ENCODE results near the gene TIAM1. TPM values are rescaled to one million over a fixed set of nuclear protein-coding genes. Genes with fewer than 3 reads are reported as not detected.

Gene TIAM1
- polyA plus RNA-seq, 3 donors from 2014 or later: 5.6 to 24.7 (median 9.1) TPM

GRCh38 chr21:31284797-31285397 lies 59.2 kb downstream of the TIAM1 start:
- Mint-ChIP-seq H3K27me3 (ENCODE audit: low read depth in 3 of 3) (no peaks in the 10 kb centered on the region), H3K36me3 (peaks cover 0 to 11% (median 6%) of the 10 kb centered on the region in 3 donors), H3K4me3 (no peak overlapping the region), H3K9me3 (peaks cover 0 to 3% (median 0%) of the 10 kb centered on the region in 6 donors), H3K4me1 (peaks cover 11 to 51% of the 10 kb centered on the region in 2 donors), H3K27ac (peak overlapping the region in 1 of 6 donors; percentile 69)
- no peak for DNase-seq

- H3K27ac Mint-ChIP-seq: peak overlapping the region in 2 of 6 donors; percentile 43 to 59
- H3K4me3 Mint-ChIP-seq: peak overlapping the region in 2 of 5 donors; percentile 49 to 52
- H3K4me1 Mint-ChIP-seq: peaks cover 11 to 51% of the 10 kb centered on the region in 2 donors
- DNase-seq: peak in 2 of 3 donors; percentile 1 to 3
- H3K9me3 Mint-ChIP-seq: peaks cover 0 to 3% (median 0%) of the 10 kb centered on the region in 6 donors
- peaks cover 0 to 7% (median 6%) of the 10 kb centered on the region in 3 donors for H3K36me3 Mint-ChIP-seq
- peaks cover 0 to 2% (median 2%) of the 10 kb centered on the region in 3 donors for H3K27me3 Mint-ChIP-seq (ENCODE audit: low read depth in 3 of 3)
Observed at GRCh38 chr21:31283025-31283424, 61.0 kb downstream of the TIAM1 start.

DNA sequence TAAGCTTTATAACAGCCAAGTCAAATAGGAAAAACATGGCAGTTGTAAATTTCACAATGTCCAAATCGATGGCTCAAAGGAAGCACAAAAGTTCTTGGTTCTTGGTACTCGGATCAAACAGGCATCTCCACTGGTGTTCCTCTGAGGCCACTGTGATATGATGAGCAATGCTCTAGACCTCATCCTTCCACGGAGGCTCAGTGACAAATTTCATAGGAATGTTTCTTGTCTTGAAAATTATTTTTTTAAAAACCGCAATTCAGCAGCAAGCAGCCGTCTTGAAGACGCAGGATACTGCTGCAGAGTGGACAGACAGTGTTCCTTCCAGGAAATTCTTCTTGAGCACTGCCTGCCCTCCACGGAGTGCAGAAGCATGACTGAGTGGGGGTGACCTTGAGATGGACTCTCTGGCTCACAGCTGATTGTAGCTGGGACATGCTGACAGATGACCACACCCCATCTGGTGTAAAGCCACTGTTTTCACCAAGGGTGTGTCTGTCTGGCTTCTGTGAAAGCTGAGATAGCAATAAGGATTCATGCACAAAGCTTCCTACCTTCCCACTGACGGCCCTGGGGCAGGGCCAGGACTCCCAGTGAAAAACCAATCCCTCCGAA lies 61.9 kb downstream of the TIAM1 start:
- H3K27me3 Mint-ChIP-seq (ENCODE audit: low read depth in 3 of 3): peaks cover 0 to 4% (median 2%) of the 10 kb centered on the region in 3 donors
- peaks cover 0 to 1% (median under 1%) of the 10 kb centered on the region in 3 donors for H3K36me3 Mint-ChIP-seq
- no peak for DNase-seq
- H3K27ac Mint-ChIP-seq: peak overlapping the region in 3 of 6 donors; percentile 6 to 43 (median 34)
- no peaks in the 10 kb centered on the region for H3K9me3 Mint-ChIP-seq
- H3K4me1 Mint-ChIP-seq: peaks cover 11 to 44% of the 10 kb centered on the region in 2 donors
- peak overlapping the region in 3 of 5 donors; percentile 9 to 52 (median 49) for H3K4me3 Mint-ChIP-seq

GRCh38 chr21:31281561-31281960 lies 62.5 kb downstream of the TIAM1 start:
- peaks cover 0 to 4% (median 2%) of the 10 kb centered on the region in 3 donors for H3K27me3 Mint-ChIP-seq (ENCODE audit: low read depth in 3 of 3)
- H3K4me3 Mint-ChIP-seq: peak overlapping the region in 1 of 5 donors; percentile 6
- no peak overlapping the region for H3K27ac Mint-ChIP-seq

GRCh38 chr21:31279986-31280385 lies 64.1 kb downstream of the TIAM1 start:
- peaks cover 11 to 38% of the 10 kb centered on the region in 2 donors for H3K4me1 Mint-ChIP-seq
- no peaks in the 10 kb centered on the region for H3K9me3 Mint-ChIP-seq
- no peak overlapping the region for H3K4me3 Mint-ChIP-seq
- DNase-seq: no peak
- H3K27ac Mint-ChIP-seq: no peak overlapping the region
- no peaks in the 10 kb centered on the region for H3K36me3 Mint-ChIP-seq
- H3K27me3 Mint-ChIP-seq (ENCODE audit: low read depth in 3 of 3): peaks cover 0 to 4% (median 2%) of the 10 kb centered on the region in 3 donors

More at GRCh38 chr21:31281561-31281960, 62.5 kb downstream of the TIAM1 start:
- H3K36me3 Mint-ChIP-seq: no peaks in the 10 kb centered on the region
- no peak for DNase-seq
- H3K9me3 Mint-ChIP-seq: no peaks in the 10 kb centered on the region
- H3K4me1 Mint-ChIP-seq: peaks cover 11 to 43% of the 10 kb centered on the region in 2 donors

DNA sequence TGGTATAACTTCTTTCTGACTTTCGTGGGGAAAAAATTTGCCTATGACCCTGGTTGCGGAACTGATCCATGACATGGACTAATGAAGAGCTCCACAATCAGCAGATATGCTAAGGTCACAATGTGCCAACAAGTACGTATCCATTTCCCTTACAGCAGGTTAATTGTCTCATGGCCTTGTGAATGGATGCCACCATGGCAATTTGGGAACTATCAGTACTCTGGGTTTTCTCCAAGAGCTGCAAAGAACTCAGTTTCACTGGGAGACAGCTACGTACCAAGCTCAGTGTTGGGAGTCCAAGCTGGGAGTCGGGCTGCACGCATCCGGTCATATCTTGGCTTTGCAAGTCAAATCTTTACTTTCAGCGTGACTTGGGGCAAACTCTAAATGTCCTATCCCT lies 64.8 kb downstream of the TIAM1 start:
- no peak for DNase-seq
- no peak overlapping the region for H3K4me3 Mint-ChIP-seq
- no peak overlapping the region for H3K27ac Mint-ChIP-seq
- H3K27me3 Mint-ChIP-seq (ENCODE audit: low read depth in 3 of 3): peaks cover 0 to 4% (median 2%) of the 10 kb centered on the region in 3 donors
- peaks cover 11 to 33% of the 10 kb centered on the region in 2 donors for H3K4me1 Mint-ChIP-seq
- no peaks in the 10 kb centered on the region for H3K9me3 Mint-ChIP-seq
- peaks cover 0 to 3% (median 0%) of the 10 kb centered on the region in 3 donors for H3K36me3 Mint-ChIP-seq

DNA sequence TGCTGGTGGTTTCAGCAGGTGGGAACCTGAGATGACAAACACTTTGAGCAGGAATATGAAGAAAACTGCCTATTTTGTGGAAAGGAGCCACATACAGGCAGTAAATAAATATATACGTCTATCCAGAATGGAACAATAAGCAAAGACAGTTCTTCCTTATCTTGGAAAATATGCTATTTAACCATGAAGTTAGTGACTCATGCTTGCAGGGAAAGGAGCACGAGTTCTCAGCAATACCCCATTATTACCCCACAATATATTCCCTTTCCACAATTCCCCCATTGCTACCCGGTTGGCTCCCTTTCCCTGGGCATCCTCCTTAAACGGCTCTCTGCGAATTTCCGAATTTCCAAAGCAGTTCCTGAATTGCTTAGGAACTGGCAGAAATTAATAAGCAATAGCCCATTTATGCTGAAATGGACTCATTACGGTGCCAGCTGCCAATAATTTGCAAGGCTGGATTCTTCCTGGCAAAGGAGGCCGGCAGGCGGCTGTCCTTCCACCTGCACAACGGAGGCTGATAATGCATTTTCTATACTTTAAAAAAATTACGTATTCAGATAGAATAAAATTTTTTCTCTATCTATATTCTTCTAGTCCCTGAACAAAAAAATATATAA lies 65.4 kb downstream of the TIAM1 start:
- peaks cover 0 to 6% (median 0%) of the 10 kb centered on the region in 3 donors for H3K36me3 Mint-ChIP-seq
- peaks cover 0 to 4% (median 2%) of the 10 kb centered on the region in 3 donors for H3K27me3 Mint-ChIP-seq (ENCODE audit: low read depth in 3 of 3)
- H3K4me1 Mint-ChIP-seq: peaks cover 11 to 30% of the 10 kb centered on the region in 2 donors
- H3K9me3 Mint-ChIP-seq: no peaks in the 10 kb centered on the region
- H3K4me3 Mint-ChIP-seq: no peak overlapping the region
- H3K27ac Mint-ChIP-seq: no peak overlapping the region
- DNase-seq: no peak

DNA sequence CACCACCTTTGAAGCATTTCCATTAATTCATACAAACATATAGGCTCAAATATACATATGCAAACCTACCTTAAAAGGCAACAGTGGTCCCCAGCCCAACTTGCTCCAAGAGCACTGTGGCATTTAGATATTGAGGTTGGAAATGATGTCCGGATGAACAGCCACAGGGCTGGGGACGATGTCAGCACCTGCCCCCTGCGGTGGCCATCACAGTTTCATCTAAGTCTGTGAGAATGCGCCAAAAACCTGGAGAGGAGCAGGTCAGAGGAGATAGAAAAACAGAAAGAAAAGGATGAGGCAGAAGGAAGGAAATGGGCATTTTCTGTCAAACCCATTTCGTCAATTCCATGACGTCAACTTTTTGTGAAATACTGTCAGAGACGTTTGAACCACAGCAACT lies 67.4 kb downstream of the TIAM1 start:
- peaks cover 0 to 10% (median 0%) of the 10 kb centered on the region in 3 donors for H3K36me3 Mint-ChIP-seq
- H3K27ac Mint-ChIP-seq: no peak overlapping the region
- peaks cover 0 to 31% of the 10 kb centered on the region in 2 donors for H3K4me1 Mint-ChIP-seq
- H3K4me3 Mint-ChIP-seq: no peak overlapping the region
- DNase-seq: no peak
- H3K9me3 Mint-ChIP-seq: no peaks in the 10 kb centered on the region
- peaks cover 0 to 4% (median 2%) of the 10 kb centered on the region in 3 donors for H3K27me3 Mint-ChIP-seq (ENCODE audit: low read depth in 3 of 3)

DNA sequence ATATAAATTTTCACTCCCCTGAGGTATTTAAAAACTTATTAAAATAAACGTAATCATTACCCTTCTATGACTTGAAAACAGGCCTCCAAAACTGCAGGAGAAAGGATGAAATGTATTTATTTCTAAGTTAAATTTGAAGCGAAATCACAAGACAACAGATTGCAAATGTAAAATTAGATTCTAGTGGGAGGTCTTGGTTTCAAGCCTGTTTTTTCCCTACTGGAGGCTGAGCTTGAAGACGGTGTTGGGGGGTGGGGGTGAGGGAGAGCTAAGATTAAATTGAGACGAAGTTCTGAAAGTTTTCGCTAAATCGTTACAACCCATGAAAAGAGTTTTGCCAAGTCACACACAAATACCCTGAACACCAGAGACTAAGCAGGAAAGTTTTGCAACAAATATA lies 68.2 kb downstream of the TIAM1 start:
- peaks cover 0 to 10% (median 2%) of the 10 kb centered on the region in 3 donors for H3K36me3 Mint-ChIP-seq
- no peaks in the 10 kb centered on the region for H3K9me3 Mint-ChIP-seq
- H3K27ac Mint-ChIP-seq: no peak overlapping the region
- H3K27me3 Mint-ChIP-seq (ENCODE audit: low read depth in 3 of 3): peaks cover 0 to 6% (median 2%) of the 10 kb centered on the region in 3 donors
- H3K4me3 Mint-ChIP-seq: no peak overlapping the region
- peaks cover 0 to 33% of the 10 kb centered on the region in 2 donors for H3K4me1 Mint-ChIP-seq
- no peak for DNase-seq

GRCh38 chr21:31273278-31273677 lies 70.8 kb downstream of the TIAM1 start:
- Mint-ChIP-seq H3K36me3 (peaks cover 7 to 10% (median 7%) of the 10 kb centered on the region in 3 donors), H3K4me3 (peak overlapping the region in 2 of 5 donors; percentile 10 to 33), H3K27ac (peak overlapping the region in 2 of 6 donors; percentile 10 to 57), H3K9me3 (no peaks in the 10 kb centered on the region), H3K4me1 (peaks cover 0 to 31% of the 10 kb centered on the region in 2 donors), H3K27me3 (ENCODE audit: low read depth in 3 of 3) (peaks cover 0 to 9% (median 0%) of the 10 kb centered on the region in 3 donors)
- DNase-seq: no peak

GRCh38 chr21:31268090-31268489 lies 76.0 kb downstream of the TIAM1 start:
- peak overlapping the region; percentile 16 to 60 (median 33) for H3K4me3 Mint-ChIP-seq
- DNase-seq: no peak
- peak overlapping the region in 2 of 6 donors; percentile 13 to 51 for H3K27ac Mint-ChIP-seq
- peaks cover 0 to 12% (median 0%) of the 10 kb centered on the region in 3 donors for H3K27me3 Mint-ChIP-seq (ENCODE audit: low read depth in 3 of 3)
- peaks cover 7 to 21% (median 10%) of the 10 kb centered on the region in 3 donors for H3K36me3 Mint-ChIP-seq
- H3K9me3 Mint-ChIP-seq: no peaks in the 10 kb centered on the region
- H3K4me1 Mint-ChIP-seq: peaks cover 14 to 46% of the 10 kb centered on the region in 2 donors

DNA sequence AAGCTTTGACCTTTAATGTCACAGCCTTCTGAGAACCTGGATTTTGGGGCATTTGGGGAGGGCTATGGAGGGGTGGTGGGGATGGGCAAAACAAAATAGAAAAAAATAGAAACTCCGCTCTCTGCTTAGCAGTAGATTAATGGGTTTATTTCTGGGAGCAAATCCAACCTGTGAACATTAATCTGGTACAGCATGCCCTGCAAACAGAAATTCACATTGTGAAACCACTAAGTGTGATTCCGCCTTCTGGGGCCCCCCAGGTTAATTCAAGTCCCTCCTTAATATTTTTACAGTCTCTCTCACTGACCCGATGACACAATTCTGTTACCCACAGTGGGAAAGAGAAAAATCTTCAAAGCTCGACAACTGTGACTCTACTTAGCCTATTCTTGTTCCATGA lies 76.4 kb downstream of the TIAM1 start:
- H3K36me3 Mint-ChIP-seq: peaks cover 7 to 21% (median 10%) of the 10 kb centered on the region in 3 donors
- H3K4me1 Mint-ChIP-seq: peaks cover 14 to 41% of the 10 kb centered on the region in 2 donors
- peaks cover 0 to 12% (median 0%) of the 10 kb centered on the region in 3 donors for H3K27me3 Mint-ChIP-seq (ENCODE audit: low read depth in 3 of 3)
- H3K4me3 Mint-ChIP-seq: no peak overlapping the region
- DNase-seq: no peak
- H3K27ac Mint-ChIP-seq: no peak overlapping the region
- H3K9me3 Mint-ChIP-seq: no peaks in the 10 kb centered on the region

GRCh38 chr21:31266241-31266640 lies 77.8 kb downstream of the TIAM1 start:
- Mint-ChIP-seq H3K27ac (no peak overlapping the region), H3K4me3 (peak overlapping the region in 1 of 5 donors; percentile 6), H3K36me3 (peaks cover 7 to 21% (median 10%) of the 10 kb centered on the region in 3 donors), H3K27me3 (ENCODE audit: low read depth in 3 of 3) (peaks cover 0 to 12% (median 0%) of the 10 kb centered on the region in 3 donors), H3K4me1 (peaks cover 14 to 27% of the 10 kb centered on the region in 2 donors), H3K9me3 (no peaks in the 10 kb centered on the region)
- no peak for DNase-seq
